DND-41 (cell line): ENCODE results near the gene PTPRZ1.

ENCODE experiments used
- ATAC-seq: fragments of 200-7000 bp; cut with Tn5 transposase; 3 replicates; pipeline ENCODE4 v1.9.1; 2021; ENCODE audit warnings: low read depth; ENCODE audit not compliant: insufficient read depth
- DNase-seq: peaks from one replicate; pipeline ENCODE4 v3.0.0-alpha.2; 2020
- H2AFZ ChIP-seq: 2 replicates; pipeline ENCODE4 v1.6.0; 2012; ENCODE audit warnings: low read depth, low read length
- H3K27ac ChIP-seq: 2 replicates; pipeline ENCODE4 v1.5.1; 2012; ENCODE audit warnings: low read length, inconsistent platforms
- H3K27me3 ChIP-seq: fragments of 200-600 bp; sonication (generic); 2 replicates; pipeline ENCODE4 v1.6.0; 2012; ENCODE audit warnings: low read length, mild to moderate bottlenecking, inconsistent platforms; ENCODE audit not compliant: insufficient read depth, poor library complexity
- H3K36me3 ChIP-seq: 2 replicates; pipeline ENCODE4 v1.5.1; 2012; ENCODE audit warnings: low read length, inconsistent platforms; ENCODE audit not compliant: insufficient read depth
- H3K4me1 ChIP-seq: 2 replicates; pipeline ENCODE4 v1.5.1; 2012; ENCODE audit warnings: mild to moderate bottlenecking, low read length; ENCODE audit not compliant: insufficient read depth
- H3K4me2 ChIP-seq: 2 replicates; pipeline ENCODE4 v1.6.0; 2012; ENCODE audit warnings: mild to moderate bottlenecking, moderate library complexity, low read length, inconsistent platforms; ENCODE audit not compliant: insufficient read depth
- H3K4me3 ChIP-seq, 2 experiments: fragments of 200-600 bp in 1 of 2; shearing (Covaris generic) in 1 of 2; 2 replicates each; pipeline ENCODE4 v1.5.1; 2012 to 2016; ENCODE audit warnings: inconsistent platforms in 2 of 2, low read length in 2 of 2, mild to moderate bottlenecking in 2 of 2, low read depth in 1 of 2, moderate library complexity in 1 of 2
- H3K79me2 ChIP-seq: 2 replicates; pipeline ENCODE4 v1.6.0; 2012; ENCODE audit warnings: low read length, inconsistent platforms; ENCODE audit not compliant: insufficient read depth
- H3K9ac ChIP-seq: 2 replicates; pipeline ENCODE4 v1.6.0; 2012; ENCODE audit warnings: low read depth, mild to moderate bottlenecking, inconsistent platforms, low read length, moderate library complexity
- H3K9me3 ChIP-seq: 2 replicates; pipeline ENCODE4 v1.5.1; 2012; ENCODE audit warnings: low read length, moderate library complexity, mild to moderate bottlenecking, inconsistent platforms; ENCODE audit not compliant: insufficient read depth, severe bottlenecking
- H4K20me1 ChIP-seq: 2 replicates; pipeline ENCODE4 v1.6.0; 2012; ENCODE audit warnings: low read length; ENCODE audit not compliant: insufficient read depth
- EZH2 ChIP-seq: IDR thresholded peaks from 3 replicates; pipeline ENCODE4 v1.6.1; 2012; ENCODE audit warnings: borderline replicate concordance, low read depth, mild to moderate bottlenecking, moderate library complexity, low read length, inconsistent platforms; ENCODE audit not compliant: severe bottlenecking
- TF ChIP-seq, protein P1 (sequence below): IDR thresholded peaks from 2 replicates; pipeline ENCODE4 v1.5.1; 2012; ENCODE audit warnings: borderline replicate concordance, low read length, moderate library complexity, mild to moderate bottlenecking; ENCODE audit not compliant: poor library complexity, severe bottlenecking; ENCODE audit errors: extremely low read depth

Gene PTPRZ1

DNA sequence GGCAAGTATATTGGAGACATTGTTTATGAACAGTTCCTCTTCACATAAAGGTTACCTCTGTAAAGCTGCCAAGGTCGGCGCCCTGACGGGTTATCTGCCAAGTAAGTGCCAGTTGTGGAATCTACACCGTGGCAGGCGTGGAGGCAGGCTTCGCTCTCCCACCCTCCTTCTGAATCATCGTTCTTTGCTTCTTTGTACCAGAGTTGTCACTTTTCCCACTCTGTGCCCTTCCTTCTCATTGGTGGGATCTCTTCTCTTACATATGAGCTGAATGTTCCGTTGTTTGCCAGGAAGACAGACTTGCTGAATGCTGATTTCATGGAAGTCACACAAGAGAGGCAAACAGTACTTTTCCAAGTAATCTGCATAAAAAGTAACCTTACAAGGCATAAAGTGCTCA lies 40.6 kb upstream of the PTPRZ1 start:
- Histone ChIP-seq H3K9me3 (no peaks in the 10 kb centered on the region), H3K27ac (no peak overlapping the region), H3K79me2 (no peaks in the 10 kb centered on the region), H3K27me3 (no peaks in the 10 kb centered on the region), H2AFZ (no peak overlapping the region), H4K20me1 (no peaks in the 10 kb centered on the region), H3K4me3 (no peak overlapping the region), H3K4me2 (no peak overlapping the region), H3K4me1 (no peaks in the 10 kb centered on the region), H3K9ac (no peak overlapping the region), H3K36me3 (no peaks in the 10 kb centered on the region)
- TF ChIP-seq, protein P1, sequence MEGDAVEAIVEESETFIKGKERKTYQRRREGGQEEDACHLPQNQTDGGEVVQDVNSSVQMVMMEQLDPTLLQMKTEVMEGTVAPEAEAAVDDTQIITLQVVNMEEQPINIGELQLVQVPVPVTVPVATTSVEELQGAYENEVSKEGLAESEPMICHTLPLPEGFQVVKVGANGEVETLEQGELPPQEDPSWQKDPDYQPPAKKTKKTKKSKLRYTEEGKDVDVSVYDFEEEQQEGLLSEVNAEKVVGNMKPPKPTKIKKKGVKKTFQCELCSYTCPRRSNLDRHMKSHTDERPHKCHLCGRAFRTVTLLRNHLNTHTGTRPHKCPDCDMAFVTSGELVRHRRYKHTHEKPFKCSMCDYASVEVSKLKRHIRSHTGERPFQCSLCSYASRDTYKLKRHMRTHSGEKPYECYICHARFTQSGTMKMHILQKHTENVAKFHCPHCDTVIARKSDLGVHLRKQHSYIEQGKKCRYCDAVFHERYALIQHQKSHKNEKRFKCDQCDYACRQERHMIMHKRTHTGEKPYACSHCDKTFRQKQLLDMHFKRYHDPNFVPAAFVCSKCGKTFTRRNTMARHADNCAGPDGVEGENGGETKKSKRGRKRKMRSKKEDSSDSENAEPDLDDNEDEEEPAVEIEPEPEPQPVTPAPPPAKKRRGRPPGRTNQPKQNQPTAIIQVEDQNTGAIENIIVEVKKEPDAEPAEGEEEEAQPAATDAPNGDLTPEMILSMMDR: no peak
- no peak for DNase-seq
- ATAC-seq: no peak

DNA sequence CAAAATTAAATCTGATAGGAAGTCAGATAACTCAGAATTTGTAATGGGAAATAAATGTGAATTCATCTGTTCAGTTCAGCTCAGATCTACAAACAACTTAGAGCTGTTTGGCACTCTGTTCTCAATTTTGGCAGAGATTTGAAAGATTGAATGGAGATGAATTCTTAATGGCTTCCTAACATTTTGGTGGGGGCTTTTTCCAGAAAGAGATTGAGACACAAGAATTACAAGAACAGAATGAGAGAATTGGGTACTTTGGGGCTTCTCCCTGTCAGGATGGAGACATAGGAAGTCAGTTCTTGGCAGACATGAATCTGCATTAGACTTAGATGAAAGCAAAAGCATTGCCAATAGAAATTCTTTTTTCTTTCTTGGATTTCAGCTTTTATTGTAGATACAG lies 39.0 kb upstream of the PTPRZ1 start:
- no peak overlapping the region for H3K27ac ChIP-seq
- H3K9me3 ChIP-seq: no peaks in the 10 kb centered on the region
- TF ChIP-seq, protein P1: no peak
- TF ChIP-seq EZH2: no peak
- no peaks in the 10 kb centered on the region for H3K36me3 ChIP-seq
- no peaks in the 10 kb centered on the region for H3K4me1 ChIP-seq
- DNase-seq (no peak), ATAC-seq (no peak)
- H4K20me1 ChIP-seq: no peaks in the 10 kb centered on the region
- H3K4me2 ChIP-seq: no peak overlapping the region
- no peak overlapping the region for H3K9ac ChIP-seq
- no peaks in the 10 kb centered on the region for H3K79me2 ChIP-seq
- no peaks in the 10 kb centered on the region for H3K27me3 ChIP-seq
- no peak overlapping the region for H3K4me3 ChIP-seq
- no peak overlapping the region for H2AFZ ChIP-seq

DNA sequence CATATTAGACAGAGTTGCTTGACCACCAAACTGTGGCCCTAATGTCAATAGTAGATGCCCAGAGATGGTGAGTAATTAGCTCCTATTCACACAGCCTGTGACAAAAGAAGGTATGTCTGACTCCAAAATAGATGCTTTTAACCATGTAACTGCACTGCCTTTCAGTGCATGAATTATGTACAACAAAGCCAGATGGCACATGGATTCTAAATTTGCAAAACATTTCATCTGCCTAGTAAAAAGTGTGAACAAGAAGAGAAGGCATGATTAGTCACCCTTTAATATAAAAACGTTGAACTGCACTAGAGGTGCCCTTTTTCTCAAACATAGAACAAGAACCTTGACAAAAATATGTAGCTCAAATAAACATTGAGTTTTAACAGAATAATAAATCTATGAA lies 35.5 kb upstream of the PTPRZ1 start:
- no peaks in the 10 kb centered on the region for H3K27me3 ChIP-seq
- DNase-seq (no peak), ATAC-seq (no peak)
- TF ChIP-seq, protein P1: no peak
- no peak for TF ChIP-seq EZH2
- H3K9ac ChIP-seq: no peak overlapping the region
- H3K4me2 ChIP-seq: no peak overlapping the region
- H3K9me3 ChIP-seq: no peaks in the 10 kb centered on the region
- H4K20me1 ChIP-seq: no peaks in the 10 kb centered on the region
- no peak overlapping the region for H2AFZ ChIP-seq
- H3K27ac ChIP-seq: no peak overlapping the region
- no peaks in the 10 kb centered on the region for H3K79me2 ChIP-seq
- no peak overlapping the region for H3K4me3 ChIP-seq
- H3K36me3 ChIP-seq: no peaks in the 10 kb centered on the region
- no peaks in the 10 kb centered on the region for H3K4me1 ChIP-seq

DNA sequence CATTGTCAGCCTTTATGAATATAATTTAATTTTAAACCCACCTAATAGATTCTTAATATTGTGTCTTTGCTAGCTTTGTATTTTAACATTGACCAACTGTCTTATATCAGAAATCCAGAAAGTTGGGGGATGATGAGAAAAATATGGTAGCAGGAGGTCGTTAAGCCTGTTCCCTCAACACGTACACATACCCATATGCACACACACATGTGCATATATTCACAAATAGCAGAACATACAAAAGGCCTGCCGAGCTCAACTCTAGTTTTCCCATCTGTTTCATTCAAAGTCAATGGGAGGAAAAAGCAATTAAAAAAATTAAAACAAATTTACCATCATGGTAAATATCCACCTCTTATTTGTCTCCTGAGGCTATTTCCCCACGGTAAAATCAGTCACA lies 25.9 kb upstream of the PTPRZ1 start:
- Histone ChIP-seq H3K27me3 (no peaks in the 10 kb centered on the region), H3K4me3 (no peak overlapping the region), H3K4me2 (no peak overlapping the region), H3K79me2 (no peaks in the 10 kb centered on the region), H3K36me3 (no peaks in the 10 kb centered on the region), H2AFZ (no peak overlapping the region), H4K20me1 (no peaks in the 10 kb centered on the region), H3K9ac (no peak overlapping the region), H3K9me3 (no peaks in the 10 kb centered on the region), H3K4me1 (no peaks in the 10 kb centered on the region), H3K27ac (no peak overlapping the region)
- ATAC-seq (no peak), DNase-seq (no peak)
- no peak for TF ChIP-seq EZH2
- TF ChIP-seq, protein P1: no peak
